C1 segment of cervical spinal cord (tissue), 14 donors: Measurements from ENCODE around the gene MCTP1.

Experiments used
- DNase-seq, 14 donors: peaks; one replicate each; lab custom pipeline; 2025; lab: John Stamatoyannopoulos, UW

MCTP1 gene

GRCh38 chr5:95124101-95124500 lies 160.8 kb downstream of the MCTP1 start:
- no peak for DNase-seq

GRCh38 chr5:95114902-95115301 lies 170.0 kb downstream of the MCTP1 start:
- no peak for DNase-seq

- no peak for DNase-seq
Observed at GRCh38 chr5:95114305-95114704, 170.6 kb downstream of the MCTP1 start.

GRCh38 chr5:95113489-95113888 lies 171.4 kb downstream of the MCTP1 start:
- DNase-seq, result no peak

DNA sequence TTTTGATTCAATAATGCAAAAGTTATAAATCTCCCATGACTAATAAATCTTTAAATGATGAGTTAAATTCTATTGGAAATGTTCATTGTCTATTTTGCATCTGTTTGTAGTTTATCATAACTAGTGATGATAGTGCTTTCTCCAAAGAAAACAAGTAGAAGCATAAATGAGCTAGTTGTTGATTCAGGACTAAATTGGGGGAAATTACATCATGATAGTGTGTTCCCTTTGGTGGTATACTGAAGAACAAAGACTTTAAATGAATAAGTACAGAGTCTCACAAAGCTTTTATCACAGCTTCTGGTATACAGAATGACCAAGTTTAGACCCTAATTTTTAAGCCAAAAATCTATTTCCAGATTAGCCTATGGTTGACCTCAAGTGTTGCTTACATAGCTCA lies 173.8 kb downstream of the MCTP1 start:
- DNase-seq, result no peak

DNA sequence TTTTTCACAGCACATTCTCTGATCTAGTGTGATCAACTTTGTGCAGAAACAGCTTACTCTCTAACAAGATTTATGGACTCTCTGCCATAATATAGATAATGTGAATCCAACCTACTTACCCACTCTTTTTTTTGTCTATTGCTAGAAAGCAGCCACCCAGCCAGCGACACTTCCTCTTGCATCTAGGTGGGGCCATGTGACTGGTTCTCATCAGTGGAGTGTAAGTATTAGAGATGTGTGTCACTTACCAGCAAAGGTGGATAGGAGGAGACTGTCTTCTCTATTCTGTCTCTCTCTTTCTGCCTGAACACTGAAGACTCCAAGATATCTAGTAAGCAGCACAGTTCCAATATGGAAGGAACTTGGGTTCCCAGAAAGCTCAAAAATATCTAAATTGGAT lies 174.8 kb downstream of the MCTP1 start:
- no peak for DNase-seq

DNA sequence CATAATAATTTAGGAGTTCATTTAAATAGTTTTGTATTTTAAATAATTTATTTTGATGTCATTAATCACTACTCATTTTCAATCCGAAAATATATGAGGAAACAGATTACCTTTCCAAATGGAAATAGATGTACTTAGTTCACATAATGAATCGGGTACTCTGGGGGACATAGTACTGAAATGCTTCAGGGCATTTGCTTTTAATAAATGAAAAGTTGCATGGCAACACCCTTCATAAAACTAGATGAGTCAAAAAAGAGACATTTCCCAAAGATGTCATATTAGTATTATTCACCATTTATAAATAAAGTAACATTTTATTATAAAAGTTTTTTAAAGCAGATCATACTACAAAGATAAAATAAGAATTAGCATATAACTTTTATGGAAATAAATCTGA lies 177.8 kb downstream of the MCTP1 start:
- no peak for DNase-seq

- DNase-seq, result no peak
Observed at GRCh38 chr5:95105638-95106037, 179.3 kb downstream of the MCTP1 start.

- DNase-seq, result no peak
Observed at GRCh38 chr5:95102687-95103086, 182.2 kb downstream of the MCTP1 start.

GRCh38 chr5:95102080-95102479 lies 182.8 kb downstream of the MCTP1 start:
- DNase-seq, result peak in 1 of 14 donors; percentile 1

DNA sequence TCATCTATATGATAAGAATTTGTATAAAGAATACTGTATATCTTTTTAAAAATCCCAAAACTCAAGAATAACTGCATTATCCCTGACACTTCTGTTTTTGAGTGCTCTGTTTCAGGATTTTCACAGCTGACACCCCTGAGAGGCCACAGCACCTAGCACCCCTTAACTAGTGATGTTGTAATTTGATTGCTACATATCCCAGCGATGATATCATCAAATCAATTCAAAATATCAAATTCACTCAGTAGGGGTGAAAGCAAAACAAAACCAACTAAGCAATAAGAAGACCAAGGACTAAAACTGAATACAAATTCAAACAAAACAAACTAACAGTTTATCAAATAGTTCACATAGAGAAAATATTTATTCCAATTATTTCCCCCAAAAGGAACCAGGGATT lies 184.3 kb downstream of the MCTP1 start:
- DNase-seq, result no peak

DNA sequence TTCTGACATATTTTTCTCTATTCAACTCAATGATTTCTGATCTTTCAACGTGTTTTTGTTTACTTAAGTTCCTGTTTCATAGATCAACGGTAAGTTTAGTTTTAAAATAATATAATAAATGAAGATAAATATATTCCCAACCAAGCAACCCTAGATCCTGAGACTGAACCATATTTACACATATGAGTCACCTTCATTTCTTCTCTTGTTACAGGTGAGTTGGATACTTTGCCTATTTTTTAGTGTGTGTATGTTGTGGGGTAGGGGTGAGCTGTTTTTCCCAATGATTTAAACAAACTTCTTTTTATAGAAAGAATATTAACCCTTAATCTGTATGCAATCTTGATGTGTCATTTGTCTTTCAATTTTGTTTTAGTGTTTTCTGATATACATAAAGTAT lies 186.9 kb downstream of the MCTP1 start:
- DNase-seq, result no peak

GRCh38 chr5:95093211-95093610 lies 191.7 kb downstream of the MCTP1 start:
- no peak for DNase-seq

DNA sequence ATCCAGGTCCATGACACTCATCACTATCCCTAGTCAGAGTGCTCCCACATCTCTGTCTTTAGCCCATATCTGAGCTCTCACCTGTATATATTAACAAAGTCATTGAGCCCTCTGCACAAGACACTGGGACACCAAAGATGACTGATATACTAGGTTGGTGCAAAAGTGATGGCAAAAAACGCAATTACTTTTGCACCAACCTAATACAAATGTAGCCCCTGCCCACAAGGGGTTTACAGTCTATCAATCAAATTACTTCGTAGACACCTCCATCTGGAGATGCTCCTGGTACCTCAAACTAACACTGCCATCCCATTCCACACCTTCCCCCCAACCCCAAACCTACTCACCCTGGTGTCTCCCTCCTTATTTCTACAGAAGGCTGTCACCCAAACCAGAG lies 194.1 kb downstream of the MCTP1 start:
- DNase-seq, result no peak

GRCh38 chr5:95087816-95088317 lies 197.0 kb downstream of the MCTP1 start:
- peak in 1 of 14 donors; percentile 16 for DNase-seq

DNA sequence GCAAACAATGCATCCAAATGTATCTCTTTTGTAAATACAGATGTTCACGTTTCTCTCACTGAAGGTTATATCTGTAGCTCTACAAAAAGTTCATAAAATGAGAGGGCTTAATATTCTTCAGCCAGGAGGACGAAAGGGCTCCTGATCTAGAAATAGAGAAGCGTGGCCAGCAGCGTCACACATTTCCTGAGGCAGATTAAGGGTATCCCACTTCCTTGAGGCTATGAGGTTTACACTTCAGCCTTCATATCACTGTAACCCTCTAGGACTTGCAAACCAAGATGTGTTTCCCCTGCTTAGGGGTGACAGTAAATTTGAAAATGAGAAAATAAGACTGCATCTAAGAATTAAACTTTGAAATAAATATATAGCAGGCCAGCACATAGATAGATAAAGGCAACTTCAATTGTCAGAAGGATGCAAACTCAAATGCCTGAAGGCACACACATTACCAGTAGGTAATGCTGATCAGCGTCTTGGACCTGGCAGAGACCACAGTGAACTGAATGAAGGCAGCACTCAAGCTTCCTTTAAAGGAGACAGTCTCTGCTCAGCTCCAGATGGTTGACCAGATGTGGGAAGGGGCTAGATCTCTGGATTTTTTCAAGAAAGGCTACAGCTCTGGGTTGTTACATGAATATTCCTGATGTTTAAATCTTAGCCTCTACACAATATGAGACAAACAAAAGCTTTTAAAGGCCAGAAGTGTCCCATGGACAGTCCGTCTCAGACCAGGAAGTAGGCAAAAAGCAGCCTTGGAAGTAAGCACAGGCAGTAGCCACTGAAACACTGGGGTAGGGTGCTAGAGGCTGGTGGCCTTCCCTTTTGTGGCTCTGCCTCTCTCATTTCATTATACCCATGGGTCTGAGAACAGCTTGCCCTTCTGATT lies 197.7 kb downstream of the MCTP1 start:
- no peak for DNase-seq

- DNase-seq, result no peak
Observed at GRCh38 chr5:95084757-95085156, 200.1 kb downstream of the MCTP1 start.

- DNase-seq, result no peak
Observed at GRCh38 chr5:95083606-95084005, 201.3 kb downstream of the MCTP1 start.

- no peak for DNase-seq
Observed at GRCh38 chr5:95081982-95082381, 202.9 kb downstream of the MCTP1 start.

DNA sequence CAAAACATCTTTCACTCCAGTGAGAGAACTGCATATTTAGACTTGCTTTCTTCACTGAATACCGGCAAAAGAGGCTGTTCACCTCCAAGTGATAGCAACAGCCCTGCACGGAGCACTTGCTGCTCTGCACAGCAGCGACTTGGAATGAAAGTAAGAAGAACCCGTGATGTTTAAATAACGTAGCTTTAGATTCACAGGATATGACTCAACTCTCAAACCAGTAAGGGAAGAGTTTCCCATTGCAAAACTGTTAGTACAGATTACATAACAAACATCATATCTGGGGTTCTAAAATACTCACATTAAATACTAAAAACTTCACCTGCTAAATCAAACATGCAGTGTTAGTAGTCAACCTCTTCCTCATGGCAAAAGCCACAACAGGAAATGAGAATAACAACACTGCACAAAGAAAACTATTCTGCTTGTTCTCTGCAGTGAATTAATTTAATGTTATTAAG lies 203.4 kb downstream of the MCTP1 start:
- peak in 1 of 14 donors; percentile 32 for DNase-seq

DNA sequence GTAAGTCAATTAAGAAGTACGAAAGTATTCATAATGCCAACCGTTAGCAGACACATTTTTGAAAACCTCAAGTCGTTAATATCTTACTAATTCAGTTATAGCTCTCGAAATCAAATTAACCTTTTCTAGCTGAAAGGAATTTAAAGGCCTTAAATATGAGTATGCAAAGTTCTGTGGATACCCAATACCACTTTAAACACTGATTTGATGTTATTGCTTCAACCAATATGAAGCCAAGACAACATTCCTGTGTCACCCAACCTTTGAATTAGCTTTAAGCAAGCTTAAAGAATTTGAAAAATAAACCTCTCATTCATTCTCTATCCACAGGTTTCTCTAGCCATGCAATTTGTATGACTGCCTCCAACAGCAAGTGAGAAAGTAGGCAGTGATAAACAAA lies 204.5 kb downstream of the MCTP1 start:
- no peak for DNase-seq

DNA sequence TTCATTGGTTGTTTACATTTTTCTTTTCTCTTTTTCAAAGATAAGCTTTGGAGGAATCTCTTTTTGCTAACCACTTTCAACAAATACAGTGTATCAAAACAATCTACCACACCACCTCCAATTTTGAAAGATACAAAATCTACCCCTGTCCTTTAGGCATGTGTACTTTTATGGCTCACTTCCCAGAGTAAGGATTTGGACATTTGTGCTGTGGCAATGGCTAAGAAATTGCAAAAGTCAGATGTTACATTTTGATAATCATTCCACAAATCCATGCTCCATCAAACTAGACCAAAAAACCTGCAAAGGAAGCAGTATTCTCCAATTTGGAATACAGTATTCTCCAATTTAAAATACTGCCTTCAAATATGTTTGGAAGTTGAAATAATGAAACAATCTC lies 204.9 kb downstream of the MCTP1 start:
- no peak for DNase-seq

DNA sequence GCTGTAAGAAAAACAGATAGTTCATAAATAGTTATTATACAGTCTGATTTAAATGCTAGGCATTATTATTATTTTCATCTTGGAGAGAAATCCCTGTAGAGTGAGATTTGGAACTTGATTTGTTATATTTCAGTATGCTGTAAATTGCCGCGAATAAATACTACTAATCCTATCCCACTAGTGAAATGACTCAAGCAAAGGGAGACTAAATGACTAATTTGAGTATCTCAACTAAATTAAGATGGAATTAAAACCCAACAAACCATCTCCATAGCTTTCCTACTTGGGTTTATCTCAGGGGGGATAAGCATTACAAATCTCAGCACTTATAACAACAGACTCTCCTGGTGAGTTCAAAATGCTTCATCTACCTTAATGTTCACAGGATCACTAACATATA lies 206.0 kb downstream of the MCTP1 start:
- DNase-seq, result no peak
